ENCODE results near the gene VWA7. TPM values are rescaled to one million over a fixed set of nuclear protein-coding genes. Genes with fewer than 3 reads are reported as not detected.

Gene VWA7
- total RNA-seq, 1 donor from 2014 or later = 0.74 TPM

DNA sequence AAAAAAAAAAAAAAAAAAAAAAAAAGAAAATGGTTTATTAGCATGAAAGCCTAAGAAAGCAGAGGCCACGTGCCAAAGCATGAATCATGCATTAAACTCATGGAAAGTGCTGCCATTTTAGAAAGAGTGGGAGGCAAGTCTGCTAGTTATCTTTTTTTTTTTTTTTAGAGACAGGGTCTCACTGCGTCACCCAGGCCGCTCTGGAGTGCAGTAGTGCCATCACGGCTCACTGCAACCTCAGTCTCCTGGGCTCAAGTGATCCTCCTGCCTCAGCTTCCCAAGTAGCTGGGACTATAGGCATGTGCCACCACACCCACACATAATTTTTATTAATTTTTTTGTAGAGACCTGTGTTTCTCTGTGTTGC lies 5.2 kb downstream of the VWA7 start:
- H3K4me1 ChIP-seq = peaks cover 6% of the 10 kb centered on the region
- H3K27me3 ChIP-seq = no peaks in the 10 kb centered on the region
- TF ChIP-seq POLR2AphosphoS5 (IDR thresholded peaks at IDR 0.05; ENCODE audit: insufficient read depth in 1 of 2, low read depth in 1 of 2) = no peak
- TF ChIP-seq POLR2A (IDR thresholded peaks at IDR 0.05) = no peak
- TF ChIP-seq, protein P1, sequence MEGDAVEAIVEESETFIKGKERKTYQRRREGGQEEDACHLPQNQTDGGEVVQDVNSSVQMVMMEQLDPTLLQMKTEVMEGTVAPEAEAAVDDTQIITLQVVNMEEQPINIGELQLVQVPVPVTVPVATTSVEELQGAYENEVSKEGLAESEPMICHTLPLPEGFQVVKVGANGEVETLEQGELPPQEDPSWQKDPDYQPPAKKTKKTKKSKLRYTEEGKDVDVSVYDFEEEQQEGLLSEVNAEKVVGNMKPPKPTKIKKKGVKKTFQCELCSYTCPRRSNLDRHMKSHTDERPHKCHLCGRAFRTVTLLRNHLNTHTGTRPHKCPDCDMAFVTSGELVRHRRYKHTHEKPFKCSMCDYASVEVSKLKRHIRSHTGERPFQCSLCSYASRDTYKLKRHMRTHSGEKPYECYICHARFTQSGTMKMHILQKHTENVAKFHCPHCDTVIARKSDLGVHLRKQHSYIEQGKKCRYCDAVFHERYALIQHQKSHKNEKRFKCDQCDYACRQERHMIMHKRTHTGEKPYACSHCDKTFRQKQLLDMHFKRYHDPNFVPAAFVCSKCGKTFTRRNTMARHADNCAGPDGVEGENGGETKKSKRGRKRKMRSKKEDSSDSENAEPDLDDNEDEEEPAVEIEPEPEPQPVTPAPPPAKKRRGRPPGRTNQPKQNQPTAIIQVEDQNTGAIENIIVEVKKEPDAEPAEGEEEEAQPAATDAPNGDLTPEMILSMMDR (IDR thresholded peaks at IDR 0.05) = no peak
- DNase-seq (ENCODE audit: extremely low spot score in 2 of 2) = no peak
- intact Hi-C loops (cut with DNase I) = no loop called here
- H3K9me3 ChIP-seq = no peaks in the 10 kb centered on the region
- no peak overlapping the region for H3K4me3 ChIP-seq
- no peak overlapping the region for H3K27ac ChIP-seq
- no peaks in the 10 kb centered on the region for H3K36me3 ChIP-seq

DNA sequence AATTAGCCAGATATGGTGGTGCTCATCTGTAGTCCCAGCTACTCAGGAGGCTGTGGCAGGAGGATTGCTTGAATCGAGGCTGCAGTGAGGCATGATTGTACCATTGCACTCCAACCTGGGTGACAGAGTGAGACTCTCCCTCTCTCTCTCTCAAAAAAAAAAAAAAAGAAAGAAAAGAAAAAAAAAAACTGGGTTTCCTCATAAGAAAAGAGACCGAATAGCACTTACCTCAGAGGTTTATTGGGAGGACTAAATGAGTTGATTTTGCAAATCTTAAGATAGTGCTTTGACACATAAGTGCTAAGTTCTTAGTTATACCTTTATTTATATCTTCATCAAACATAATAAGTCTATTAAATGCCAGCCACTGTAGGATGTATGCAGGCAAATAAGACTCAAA lies 6.3 kb downstream of the VWA7 start:
- no peak for TF ChIP-seq POLR2AphosphoS5 (IDR thresholded peaks at IDR 0.05; ENCODE audit: insufficient read depth in 1 of 2, low read depth in 1 of 2)
- TF ChIP-seq POLR2A (IDR thresholded peaks at IDR 0.05) = no peak
- TF ChIP-seq, protein P1 (IDR thresholded peaks at IDR 0.05) = no peak

DNA sequence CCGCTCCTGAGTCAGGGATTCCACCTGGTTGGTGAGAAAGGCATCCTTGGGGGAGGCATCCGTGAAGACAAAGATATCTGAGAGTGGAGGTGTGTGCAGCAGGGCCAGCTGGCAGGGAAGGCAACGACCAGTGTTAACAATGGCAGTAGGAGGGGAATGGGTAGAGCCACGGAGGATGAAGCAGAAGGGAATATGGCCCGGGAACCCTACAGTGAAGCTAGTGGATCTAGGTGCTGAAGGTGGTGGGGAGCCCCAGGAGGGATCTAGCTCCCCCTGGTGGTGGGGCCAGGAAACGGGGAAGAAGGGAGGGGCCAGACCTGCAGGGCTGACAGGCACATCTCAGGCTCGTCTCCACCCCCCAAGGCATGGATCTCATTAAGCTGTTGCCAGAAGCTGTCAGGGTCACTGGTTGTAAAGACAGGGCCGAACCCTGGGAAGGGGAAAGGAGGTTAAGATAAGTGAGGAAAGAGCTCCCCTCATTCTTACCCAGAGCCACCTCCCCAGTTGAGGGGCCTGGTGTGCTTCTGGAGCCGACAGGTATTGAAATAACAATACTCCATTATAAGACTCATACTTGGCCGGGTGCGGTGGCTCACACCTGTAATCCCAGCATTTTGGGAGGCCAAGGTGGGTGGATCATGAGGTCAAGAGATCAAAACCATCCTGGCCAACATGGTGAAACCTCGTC lies 7.3 kb downstream of the VWA7 start:
- Histone ChIP-seq H3K27ac (no peak overlapping the region), H3K36me3 (no peaks in the 10 kb centered on the region), H3K4me1 (no peaks in the 10 kb centered on the region), H3K9me3 (no peaks in the 10 kb centered on the region), H3K27me3 (no peaks in the 10 kb centered on the region), H3K4me3 (no peak overlapping the region)
- TF ChIP-seq POLR2AphosphoS5 (IDR thresholded peaks at IDR 0.05; ENCODE audit: insufficient read depth in 1 of 2, low read depth in 1 of 2) = no peak
- TF ChIP-seq, protein P1 (IDR thresholded peaks at IDR 0.05) = peak in 2 of 3 experiments; percentile 26 to 61
- intact Hi-C loops (cut with DNase I) = no loop called here
- DNase-seq (ENCODE audit: extremely low spot score in 2 of 2) = no peak

More for the DNA sequence above, 6.3 kb downstream of the VWA7 start:
- no peak overlapping the region for H3K27ac ChIP-seq
- DNase-seq (ENCODE audit: extremely low spot score in 2 of 2) = no peak
- H3K4me1 ChIP-seq = no peaks in the 10 kb centered on the region
- intact Hi-C loops (cut with DNase I) = no loop called here
- no peaks in the 10 kb centered on the region for H3K27me3 ChIP-seq
- no peak overlapping the region for H3K4me3 ChIP-seq
- no peaks in the 10 kb centered on the region for H3K36me3 ChIP-seq
- no peaks in the 10 kb centered on the region for H3K9me3 ChIP-seq

DNA sequence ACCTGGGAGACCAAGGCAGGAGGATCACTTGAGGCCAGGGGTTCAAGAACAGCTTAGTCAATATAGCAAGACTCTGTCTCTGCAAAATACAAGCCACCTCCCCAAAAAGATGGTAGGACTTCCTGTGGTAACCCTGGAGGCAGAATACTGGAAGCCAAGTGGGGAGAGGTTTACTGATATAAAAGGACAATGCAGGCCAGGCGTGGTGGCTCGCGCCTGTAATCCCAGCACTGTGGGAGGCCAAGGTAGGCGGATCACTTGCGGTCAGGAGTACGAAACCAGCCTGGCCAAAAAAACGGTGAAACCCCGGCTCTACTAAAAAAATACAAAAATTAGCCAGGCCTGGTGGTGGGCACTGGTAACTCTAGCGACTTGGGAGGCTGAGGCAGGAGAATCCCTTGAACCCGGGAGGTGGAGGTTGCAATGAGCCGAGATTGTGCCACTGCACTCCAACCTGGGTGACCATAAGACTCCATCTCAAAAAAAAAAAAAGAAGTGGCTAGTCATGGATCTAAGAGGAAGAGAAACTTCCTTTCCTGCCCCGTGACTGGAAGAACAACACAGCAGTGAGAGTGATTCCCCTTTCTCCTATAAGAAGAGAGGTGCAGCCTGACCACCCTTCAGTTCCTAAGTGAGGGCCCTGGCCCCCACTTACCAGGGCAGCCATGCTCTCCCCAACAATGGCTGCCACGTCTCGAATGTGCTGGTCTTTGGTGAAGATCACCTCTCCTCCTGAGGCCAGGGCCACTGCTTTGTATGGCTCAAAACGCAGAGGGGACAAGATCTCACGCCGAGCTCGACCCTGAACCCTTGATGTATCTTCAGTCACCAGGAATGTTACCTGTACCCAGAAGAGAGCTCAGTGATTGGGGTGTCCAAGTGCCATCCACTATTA lies 8.5 kb downstream of the VWA7 start:
- no peak overlapping the region for H3K27ac ChIP-seq
- DNase-seq (ENCODE audit: extremely low spot score in 2 of 2) = no peak
- no peak overlapping the region for H3K4me3 ChIP-seq
- H3K9me3 ChIP-seq = no peaks in the 10 kb centered on the region
- H3K4me1 ChIP-seq = no peaks in the 10 kb centered on the region
- H3K27me3 ChIP-seq = no peaks in the 10 kb centered on the region
- TF ChIP-seq POLR2A (IDR thresholded peaks at IDR 0.05) (no peak), POLR2AphosphoS5 (IDR thresholded peaks at IDR 0.05; ENCODE audit: insufficient read depth in 1 of 2, low read depth in 1 of 2) (no peak)
- TF ChIP-seq, protein P1 (IDR thresholded peaks at IDR 0.05) = no peak
- no peaks in the 10 kb centered on the region for H3K36me3 ChIP-seq
- intact Hi-C loops (cut with DNase I) = no loop called here
